HCEC 1CT (cell line): Measurements from ENCODE around the gene STARD13.

Experiments used
- DNase-seq: peaks from one replicate; pipeline ENCODE4 v3.0.0-alpha.2; 2017

The STARD13 gene

DNA sequence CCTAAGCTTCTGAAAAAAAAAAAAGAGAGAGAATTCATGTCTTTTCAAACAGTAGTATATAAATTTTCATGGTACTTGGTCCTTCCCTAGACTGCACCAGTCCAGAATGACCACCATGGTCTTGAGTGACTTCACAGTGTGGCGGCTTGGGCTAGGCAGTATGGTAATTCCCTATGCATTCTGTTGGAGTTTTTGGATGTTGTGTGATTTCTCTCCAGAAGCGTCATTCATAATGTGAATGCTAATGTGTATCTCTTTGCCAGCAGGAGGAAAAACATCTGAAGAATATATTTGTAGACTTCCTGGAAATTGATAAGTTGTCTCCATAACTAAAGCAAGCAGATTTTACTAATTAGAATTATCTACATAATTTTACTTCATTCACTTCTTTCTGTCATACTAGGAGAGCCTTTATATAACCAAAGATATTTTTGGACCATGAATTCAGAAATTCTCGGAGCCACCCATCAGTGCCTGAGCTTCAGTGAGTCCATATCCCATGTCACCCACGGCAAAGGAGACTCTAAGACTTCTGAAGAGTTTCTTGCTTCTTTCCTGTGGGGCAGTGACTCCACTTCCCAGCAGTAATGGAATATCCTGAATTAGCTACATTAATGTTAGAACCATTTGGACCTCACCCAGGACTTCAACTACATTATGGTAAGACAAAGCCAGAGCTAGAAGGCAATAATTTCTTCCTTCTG lies 8.4 kb downstream of the STARD13 start:
- no peak for DNase-seq

DNA sequence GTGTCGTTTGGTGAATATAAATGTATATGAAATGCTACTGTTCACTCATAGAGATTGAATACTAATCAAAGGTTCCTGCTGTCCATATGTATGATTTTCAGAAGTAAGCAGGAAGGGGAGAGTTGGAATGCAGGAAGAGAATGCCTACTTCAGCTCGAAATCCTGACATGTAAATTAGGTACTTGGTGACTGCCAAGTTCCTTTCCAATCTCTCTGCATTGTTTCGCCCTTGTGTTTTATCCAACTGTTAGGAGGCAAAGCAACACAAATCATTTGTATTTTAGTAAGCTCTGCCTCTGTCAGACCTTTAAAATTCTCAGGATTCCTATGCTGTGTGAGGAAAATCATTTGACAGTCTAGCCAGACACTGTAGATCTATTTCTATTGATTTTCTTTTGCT lies 9.0 kb downstream of the STARD13 start:
- no peak for DNase-seq

DNA sequence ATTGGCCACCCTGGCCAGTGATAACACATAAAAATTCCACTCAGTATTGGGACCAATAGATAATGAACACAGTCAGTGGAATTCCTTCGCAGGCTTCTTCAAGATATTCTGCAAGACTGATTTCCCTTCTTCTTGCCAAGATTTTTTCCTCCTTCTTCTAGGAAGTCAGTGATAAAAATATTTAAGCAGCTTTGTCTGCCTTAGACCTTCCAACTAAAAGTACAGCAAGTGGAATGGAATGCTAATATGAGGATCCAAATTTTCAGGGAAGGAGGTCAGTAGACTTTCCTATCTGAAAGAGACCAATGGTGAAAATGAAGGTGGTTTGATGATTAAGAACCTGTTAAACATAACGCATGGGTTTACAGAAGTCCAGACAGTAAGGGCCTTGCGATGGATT lies 9.6 kb downstream of the STARD13 start:
- peak; percentile 57 for DNase-seq

DNA sequence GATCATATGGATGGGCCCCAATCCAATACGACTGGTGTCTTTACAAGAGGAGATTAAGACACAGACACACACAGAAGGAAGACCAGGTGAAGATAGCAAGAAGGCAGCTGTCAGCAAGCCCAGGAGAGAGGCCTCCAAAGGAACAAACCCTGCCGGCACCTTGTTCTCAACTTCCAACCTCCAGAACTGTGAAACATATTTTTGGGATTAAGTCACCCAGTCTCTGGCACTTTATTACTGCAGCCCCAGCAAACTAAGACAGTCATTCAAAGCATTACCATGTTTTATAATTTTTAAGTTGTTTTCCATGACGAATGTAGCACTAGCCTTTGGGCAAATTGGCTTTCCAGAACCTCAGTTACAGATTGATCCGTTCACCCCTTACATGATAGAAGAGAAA lies 11.3 kb downstream of the STARD13 start:
- DNase-seq = peak; percentile 52

DNA sequence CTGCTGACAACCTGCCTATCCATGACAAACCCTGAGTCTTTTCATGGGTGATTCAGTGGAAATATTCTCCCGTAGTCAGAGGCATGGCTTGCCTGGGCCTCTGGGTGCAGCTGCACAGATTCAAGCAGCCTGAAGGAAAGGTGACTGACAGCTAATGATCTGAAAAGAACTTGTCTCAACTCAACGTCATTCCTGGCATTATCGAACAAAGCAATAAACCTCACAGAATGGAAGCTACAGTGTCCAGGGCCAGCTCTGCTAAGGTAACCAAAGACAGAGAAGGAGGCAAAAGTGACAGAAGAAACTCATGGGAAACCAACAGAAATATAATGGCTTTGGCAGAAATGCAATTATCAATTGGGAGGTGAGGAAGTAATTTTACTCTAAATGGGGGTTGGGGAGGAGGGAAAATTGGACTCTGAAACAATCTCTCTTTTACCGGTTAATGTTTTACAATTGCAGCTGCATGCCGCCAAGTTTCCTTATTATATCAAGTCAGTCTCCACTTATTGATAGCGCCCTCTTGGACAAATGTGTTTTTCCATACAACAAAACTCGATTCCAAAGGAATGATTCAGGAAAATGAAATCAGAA lies 12.9 kb downstream of the STARD13 start:
- DNase-seq = peak; percentile 57

DNA sequence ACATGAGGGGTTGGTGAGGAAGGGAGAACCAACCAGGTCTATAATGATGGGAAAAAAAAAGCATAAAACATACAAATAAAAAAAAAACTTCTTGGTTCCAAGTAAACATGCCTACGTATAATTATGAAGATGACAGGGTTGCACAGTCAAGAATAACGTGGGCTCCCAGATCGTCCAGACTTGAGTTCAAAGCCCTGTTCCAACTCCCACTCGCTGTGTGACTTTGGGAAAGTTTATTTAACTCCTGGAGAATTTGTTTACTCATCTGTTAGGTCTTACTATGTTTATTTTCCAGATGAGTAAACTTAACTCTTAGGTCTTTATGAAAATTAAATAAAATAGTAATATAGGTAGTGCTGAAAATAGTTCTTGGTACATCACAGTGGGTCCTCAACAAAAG lies 13.8 kb downstream of the STARD13 start:
- peak; percentile 26 for DNase-seq

DNA sequence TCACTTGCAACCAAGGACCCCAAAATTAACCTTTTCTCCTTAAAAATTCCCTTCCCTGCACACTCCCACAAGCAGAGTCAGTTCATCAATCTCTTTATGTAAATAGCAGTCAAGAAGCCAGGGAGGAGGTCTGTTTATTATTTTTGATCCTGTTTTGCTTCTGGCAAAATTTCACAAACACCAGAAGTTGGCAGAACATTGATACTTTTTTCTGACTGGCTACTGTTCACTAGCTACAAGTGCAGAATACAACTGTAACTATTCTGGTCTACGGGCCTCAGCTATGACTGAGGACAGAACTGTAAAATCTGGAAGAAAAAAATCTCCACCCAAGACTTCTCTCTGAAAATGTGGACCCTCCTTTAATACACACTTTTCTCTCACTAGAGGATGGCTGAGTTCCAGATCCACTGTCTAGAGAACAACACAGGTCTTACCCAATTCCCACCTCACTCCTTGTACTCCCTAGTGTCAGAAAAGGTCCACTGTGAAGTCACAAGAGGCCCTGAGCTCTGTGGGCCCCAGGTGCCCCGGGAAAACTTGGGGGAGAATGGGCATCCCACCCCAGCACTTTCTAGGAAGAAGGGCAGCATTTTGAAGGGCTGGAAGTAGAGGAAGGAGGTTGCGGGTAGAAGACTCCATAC lies 14.5 kb downstream of the STARD13 start:
- no peak for DNase-seq

DNA sequence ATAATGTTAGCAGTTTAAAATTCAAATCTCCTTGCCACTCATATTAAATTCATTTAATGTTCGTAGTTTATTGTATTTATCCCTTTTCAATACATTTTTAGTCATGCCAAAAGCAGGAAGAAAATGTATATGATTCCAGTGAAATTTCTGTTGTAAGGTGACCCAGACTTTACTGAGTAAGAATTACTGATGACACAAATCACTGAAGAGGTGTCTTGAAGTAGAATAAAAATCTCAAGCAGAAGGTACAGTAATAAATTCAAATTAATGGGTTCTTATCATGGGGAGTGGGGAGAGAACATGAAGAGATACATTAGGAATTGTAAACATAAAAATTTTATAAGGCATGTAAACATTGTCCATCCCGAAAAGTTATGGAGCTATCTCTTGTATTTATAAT lies 19.9 kb downstream of the STARD13 start:
- DNase-seq = no peak

DNA sequence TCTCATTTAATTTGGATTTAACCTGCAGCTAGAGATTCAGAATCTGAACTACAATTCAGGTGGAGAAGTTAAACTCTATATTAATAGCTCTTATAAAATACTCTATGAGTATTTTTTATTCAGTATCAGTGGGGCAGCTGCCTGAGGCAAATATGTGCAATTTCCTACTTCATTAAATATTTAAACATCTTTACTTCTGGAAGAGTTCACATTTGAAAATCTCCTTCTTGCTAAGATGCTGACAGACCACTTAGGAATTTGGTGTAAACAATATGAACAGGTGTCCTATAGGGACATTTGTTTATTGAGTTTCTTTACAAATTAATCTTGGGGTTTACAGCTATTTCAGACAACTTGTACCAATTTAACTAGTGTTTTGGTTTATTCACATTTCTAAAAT lies 20.4 kb downstream of the STARD13 start:
- DNase-seq = no peak

DNA sequence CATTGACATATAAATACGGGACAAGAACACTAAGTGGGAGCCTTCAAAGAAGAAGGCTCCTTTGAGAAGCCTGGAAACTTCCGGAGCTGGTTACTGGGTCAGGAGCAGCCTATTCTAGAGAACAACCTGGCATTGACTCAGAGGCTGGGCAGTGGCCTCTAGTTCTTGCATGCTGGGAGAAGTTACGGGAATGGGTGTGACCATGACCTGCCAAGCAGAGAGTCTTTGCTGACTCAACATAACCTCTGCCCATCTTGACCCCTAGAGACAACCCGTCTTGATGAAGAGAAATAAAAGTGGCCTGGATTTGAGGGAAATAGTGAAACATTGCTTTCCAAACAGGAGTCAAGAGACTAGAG lies 21.0 kb downstream of the STARD13 start:
- DNase-seq = no peak

DNA sequence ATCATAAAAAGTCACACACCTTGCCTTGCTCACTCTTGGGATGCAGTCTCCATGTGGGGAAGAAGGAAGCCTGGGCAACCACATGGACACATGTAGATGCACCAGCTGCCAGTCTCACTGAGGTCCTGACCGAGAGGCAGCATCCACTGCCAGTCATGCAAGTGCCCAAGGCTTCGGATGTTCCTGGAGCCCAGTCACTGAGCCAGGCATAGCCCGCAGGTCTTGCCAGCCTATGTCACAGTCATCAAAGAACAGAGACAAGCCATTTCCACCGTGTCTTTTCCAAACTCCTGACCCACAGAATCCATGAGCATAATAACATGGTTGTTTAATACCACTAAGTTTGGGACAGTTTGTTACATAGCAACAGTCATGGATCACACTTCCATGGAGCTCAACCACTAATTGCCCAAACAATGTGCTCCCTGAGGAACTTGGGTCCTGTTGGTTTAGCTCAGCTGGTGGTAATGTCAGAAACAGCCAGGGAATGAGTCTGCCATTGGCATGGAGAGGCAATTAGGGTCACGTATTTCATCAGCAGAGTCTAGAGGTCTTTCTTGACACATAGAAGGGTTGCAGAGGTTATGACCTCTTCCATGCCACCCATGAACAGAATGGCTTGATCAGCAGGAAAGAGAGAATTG lies 21.5 kb downstream of the STARD13 start:
- DNase-seq = no peak

DNA sequence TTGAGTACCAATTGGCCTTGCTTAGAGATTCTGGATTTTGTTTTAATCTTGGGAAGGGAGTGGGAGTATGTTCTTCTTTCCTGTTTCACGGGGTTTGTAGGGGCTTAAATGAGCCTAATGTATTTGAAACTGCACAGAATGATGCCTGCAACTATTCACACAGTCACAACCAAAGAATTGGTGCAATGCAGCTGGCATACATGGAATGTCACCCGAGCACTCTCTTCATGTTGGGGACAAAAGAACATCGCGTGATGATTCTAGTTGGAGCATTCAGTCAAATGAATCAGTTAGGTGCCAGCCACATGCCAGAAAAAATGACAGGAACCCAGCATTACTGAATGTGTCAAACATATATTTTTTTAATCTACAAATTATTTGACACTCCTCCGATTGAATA lies 22.1 kb downstream of the STARD13 start:
- no peak for DNase-seq

DNA sequence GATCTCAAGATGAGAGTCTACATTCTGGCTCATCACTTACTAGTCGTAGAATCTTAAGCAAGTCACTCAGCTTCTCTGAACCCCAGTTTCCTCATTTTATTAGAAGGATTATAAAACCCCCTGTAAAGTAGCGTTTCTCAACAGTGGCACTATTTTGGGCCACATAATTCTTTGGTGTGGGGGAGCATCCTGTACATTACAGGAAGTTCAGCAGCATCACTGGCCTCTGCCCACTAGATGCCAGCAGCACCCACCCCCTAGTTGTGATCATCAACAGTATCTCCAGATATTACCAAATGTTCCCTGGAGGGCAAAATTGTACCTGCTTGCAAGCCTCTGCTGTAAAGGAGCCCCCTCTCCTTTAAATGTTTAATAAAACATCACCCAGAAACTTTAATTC lies 22.6 kb downstream of the STARD13 start:
- DNase-seq = peak; percentile 23

DNA sequence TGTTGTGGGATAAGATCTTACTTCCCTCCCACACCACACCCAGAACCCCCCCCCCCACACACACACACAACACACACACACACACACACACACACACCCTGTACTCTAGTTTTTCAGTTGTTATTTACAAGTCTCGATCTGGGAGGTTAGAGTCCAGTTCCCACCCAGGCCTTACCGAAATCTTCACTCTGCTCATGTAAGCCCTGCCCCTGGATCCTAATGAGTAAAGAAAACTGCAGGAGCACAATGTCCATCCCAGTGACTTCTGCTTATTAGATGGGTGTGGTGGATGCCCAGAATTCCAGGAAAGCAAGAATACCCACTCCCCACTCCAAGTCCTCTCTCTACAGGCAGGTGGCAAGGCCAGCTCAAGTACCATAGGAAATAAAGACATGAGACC lies 23.0 kb downstream of the STARD13 start:
- DNase-seq = no peak

DNA sequence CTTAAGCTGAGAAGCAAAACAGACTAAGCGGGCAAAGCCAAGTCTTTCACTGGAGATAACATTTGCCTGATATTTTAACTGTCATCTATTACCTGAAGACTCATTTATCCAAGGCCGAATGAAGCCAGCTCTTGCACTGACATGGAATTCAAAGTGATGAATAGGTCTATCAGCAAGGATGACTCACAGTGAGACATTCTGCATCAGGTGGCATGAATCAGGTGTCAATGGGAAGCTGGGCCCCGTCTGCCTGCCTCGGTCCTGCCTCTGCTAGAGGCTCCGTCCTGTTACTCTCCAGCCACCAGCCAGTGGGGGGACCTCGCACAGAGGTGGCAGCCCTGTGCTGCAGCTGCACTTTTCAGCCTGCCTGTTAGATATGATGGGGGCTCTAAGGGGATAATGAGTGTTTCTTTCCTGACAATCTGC lies 23.5 kb downstream of the STARD13 start:
- peak; percentile 66 for DNase-seq

DNA sequence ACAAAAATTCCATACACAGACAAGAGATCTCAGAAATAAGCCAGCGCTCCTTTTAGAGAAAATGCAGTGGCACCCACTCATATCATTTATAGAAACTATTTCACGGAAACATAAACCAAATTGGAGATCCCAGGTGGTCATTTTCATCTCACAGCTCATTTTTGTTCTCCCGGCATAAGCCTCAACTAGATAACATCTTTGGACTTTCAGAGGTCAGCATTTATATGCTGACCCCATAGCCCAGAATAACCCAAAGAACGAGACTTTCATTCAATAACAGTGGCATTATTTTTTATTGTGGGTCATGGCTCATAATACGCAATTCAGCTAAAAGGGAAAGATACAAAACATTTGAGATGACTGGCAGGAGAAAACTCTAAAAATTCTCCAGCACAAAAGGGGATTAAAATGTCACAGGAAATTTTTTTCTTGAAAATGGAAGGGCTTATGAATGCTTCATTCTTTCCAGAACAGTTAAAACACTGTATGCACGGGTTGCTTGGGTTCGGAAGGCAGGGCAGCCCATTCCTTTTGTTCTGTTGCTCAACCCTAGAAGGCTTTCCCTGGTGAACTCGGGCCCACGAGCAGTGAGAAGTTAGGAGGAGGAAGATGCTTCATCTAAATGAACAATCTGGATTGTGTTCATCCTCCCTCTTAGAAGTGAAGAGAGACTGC lies 24.0 kb downstream of the STARD13 start:
- no peak for DNase-seq

DNA sequence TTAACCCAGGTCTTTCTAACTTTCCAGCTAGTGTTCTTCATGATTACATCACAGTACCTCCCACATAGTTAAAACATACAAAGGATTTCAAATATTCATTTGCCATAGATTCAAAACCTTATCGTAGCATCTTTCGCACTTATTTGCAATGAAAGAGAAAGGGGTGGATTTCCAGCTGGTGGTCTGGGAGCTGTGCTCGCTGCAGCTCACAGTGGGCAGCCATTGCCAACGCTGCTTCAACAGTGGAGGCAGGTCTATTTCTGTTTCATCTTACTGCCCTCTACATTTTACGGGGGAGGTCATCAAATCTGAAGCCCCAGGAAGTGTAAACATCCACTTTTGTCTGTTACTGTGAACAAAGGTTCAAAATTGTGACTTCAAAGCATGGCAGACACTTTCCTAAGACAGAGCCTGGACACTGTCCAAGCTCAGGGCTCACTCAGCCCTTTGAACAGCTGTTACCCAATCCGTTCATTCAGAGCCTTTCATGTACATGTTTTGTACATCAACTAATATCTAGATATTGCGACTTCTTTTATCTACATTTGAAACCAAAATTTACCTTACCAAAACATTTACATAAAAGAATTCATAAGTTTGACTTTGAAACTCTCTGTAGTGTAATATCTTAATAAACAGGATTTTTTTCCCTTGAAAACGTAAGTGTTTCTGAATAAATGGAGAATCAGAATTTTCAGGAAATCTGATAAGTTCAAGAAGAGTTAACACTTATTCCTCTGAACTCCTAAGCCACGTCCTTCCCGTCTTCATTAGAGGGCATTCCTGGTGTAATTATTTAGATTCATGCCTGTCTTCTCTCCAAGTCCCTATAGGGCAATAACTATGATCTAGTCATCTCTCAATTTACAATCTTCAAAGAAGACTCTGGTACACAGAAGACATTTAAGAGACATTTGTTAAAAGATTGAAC lies 25.1 kb downstream of the STARD13 start:
- DNase-seq = peak; percentile 60

DNA sequence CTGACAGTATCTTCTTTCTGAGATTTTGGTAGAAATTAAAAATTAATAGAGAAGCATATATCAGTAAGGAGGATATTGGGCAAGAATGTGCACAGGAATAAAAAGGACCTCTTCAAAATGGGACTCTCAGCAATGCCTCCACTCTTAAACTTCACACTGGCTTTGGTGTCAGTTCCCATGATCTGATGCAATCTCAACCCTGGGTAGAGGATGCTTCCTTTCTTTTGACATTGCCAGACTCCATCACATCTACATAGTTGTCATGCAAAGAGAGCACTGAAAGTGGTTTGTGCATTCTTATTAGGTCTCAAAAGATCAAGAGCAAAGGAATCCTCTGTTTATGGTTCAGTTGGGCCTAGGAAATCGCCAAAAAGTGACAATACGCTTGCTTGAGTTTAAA lies 26.3 kb downstream of the STARD13 start:
- DNase-seq = no peak

DNA sequence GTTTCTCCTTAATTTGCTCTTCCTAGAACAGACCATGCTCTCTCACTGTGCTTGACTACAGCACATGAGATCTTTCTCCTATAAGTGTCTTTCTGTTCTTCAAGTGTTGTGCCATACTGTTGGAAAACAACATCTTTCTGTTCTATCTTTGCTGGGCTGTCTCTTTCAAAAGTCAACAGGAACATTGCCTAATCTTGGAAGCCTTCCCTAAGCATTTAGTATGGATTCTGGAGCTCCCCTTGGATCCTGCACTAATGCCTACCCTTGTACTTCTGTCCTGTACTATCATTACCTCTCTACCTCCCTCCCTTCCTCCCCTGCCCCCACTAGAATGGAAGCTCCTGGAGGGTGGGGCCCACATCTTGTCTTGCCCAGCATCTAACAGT lies 26.8 kb downstream of the STARD13 start:
- DNase-seq = peak; percentile 37

DNA sequence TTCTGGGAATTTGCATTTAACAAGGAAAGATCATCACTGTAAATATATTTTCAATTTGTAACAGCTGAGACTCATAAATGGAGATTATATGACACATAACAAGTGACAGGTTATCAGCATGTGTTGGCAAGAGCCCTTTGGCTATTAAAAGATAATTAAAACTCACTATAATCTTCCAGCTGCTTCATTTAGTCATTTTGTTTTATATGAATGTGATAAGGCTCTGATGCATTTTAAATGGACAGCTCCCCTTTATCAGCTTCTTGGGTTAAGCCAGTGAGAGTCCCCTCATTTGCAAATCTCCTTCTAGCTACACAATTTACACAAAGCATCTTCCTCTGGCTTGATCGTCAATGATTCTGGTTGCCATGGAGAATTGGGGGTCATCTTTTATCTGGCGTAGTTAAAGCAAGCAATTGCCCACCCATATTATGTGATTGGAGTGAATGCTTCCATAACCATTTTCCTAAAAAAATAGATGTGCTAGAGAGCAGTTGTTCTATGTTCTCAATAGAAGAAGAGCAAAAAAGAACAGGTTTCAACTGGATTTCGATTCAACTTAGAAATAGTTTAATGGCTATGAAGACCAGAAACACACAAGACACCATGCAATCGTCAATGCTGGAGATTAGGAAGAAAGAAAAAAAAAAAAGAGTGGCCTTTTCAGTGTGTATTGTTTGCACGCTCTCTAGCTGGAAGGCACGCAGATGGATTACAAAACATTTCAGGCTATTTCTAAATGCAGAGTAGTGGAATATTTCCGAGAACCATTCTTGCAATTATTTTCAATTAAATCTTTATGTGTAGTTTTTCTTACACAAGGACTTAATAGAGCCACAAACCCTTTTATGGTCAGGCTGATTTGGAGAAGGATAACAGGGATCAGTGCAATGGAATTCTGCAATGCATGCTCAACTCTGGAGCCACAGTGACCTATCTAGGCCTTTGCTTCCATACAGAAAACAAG lies 27.4 kb downstream of the STARD13 start:
- peak; percentile 54 for DNase-seq
